Osteocyte (in vitro differentiated cells): ENCODE results near the gene AHCYL1. TPM values are rescaled to one million over a fixed set of nuclear protein-coding genes. Genes with fewer than 3 reads are reported as not detected.

Source experiments
- DNase-seq: peaks from one replicate; pipeline ENCODE4 v3.0.0; 2021; ENCODE audit warnings: mixed read lengths; ENCODE audit not compliant: unreplicated experiment; ENCODE audit errors: extremely low spot score
- H3K27ac Mint-ChIP-seq: one replicate; pipeline ENCODE4 v1.8.0; 2021; ENCODE audit warnings: mild to moderate bottlenecking, mixed read lengths; ENCODE audit not compliant: unreplicated experiment
- H3K27me3 Mint-ChIP-seq: one replicate; pipeline ENCODE4 v1.8.0; 2021; ENCODE audit warnings: mixed read lengths; ENCODE audit not compliant: unreplicated experiment
- H3K36me3 Mint-ChIP-seq: one replicate; pipeline ENCODE4 v1.8.0; 2021; ENCODE audit warnings: mixed read lengths; ENCODE audit not compliant: unreplicated experiment
- H3K4me1 Mint-ChIP-seq: one replicate; pipeline ENCODE4 v1.8.0; 2021; ENCODE audit warnings: mixed read lengths; ENCODE audit not compliant: unreplicated experiment
- H3K4me3 Mint-ChIP-seq: one replicate; pipeline ENCODE4 v1.8.0; 2021; ENCODE audit warnings: mild to moderate bottlenecking, moderate library complexity, mixed read lengths; ENCODE audit not compliant: unreplicated experiment
- H3K9me3 Mint-ChIP-seq: one replicate; pipeline ENCODE4 v1.8.0; 2021; ENCODE audit warnings: mixed read lengths; ENCODE audit not compliant: unreplicated experiment
- CTCF ChIP-seq: fragments of 200-600 bp; sonication (generic); IDR thresholded peaks from 2 replicates; pipeline ENCODE4 v1.5.0; 2021; ENCODE audit warnings: antibody characterized with exemption, mild to moderate bottlenecking, moderate library complexity
- total RNA-seq: library from RNA; stranded (reverse); gene quantifications from 2 replicates; pipeline ENCODE4 v1.2.1, GENCODE V29; 2021

AHCYL1 gene
- total RNA-seq, 1 donor from 2014 or later, result 79.3 TPM

- Mint-ChIP-seq H3K36me3 (no peaks in the 10 kb centered on the region), H3K27me3 (no peaks in the 10 kb centered on the region), H3K4me3 (no peak overlapping the region), H3K4me1 (peaks cover 21% of the 10 kb centered on the region), H3K27ac (no peak overlapping the region), H3K9me3 (no peaks in the 10 kb centered on the region)
- DNase-seq, result no peak
- no peak for TF ChIP-seq CTCF
Observed at GRCh38 chr1:109974191-109974590, 10.4 kb upstream of the AHCYL1 start.

GRCh38 chr1:109975718-109976117 lies 8.8 kb upstream of the AHCYL1 start:
- Mint-ChIP-seq H3K4me3 (no peak overlapping the region), H3K27ac (peak overlapping the region; percentile 11), H3K27me3 (no peaks in the 10 kb centered on the region), H3K36me3 (no peaks in the 10 kb centered on the region), H3K9me3 (no peaks in the 10 kb centered on the region), H3K4me1 (peaks cover 29% of the 10 kb centered on the region)
- no peak for DNase-seq
- no peak for TF ChIP-seq CTCF

GRCh38 chr1:109976762-109977161 lies 7.8 kb upstream of the AHCYL1 start:
- Mint-ChIP-seq H3K4me1 (peaks cover 36% of the 10 kb centered on the region), H3K27me3 (no peaks in the 10 kb centered on the region), H3K36me3 (no peaks in the 10 kb centered on the region), H3K27ac (no peak overlapping the region), H3K9me3 (no peaks in the 10 kb centered on the region), H3K4me3 (no peak overlapping the region)
- no peak for DNase-seq
- no peak for TF ChIP-seq CTCF

- no peaks in the 10 kb centered on the region for H3K27me3 Mint-ChIP-seq
- TF ChIP-seq CTCF, result no peak
- H3K36me3 Mint-ChIP-seq, result no peaks in the 10 kb centered on the region
- peaks cover 40% of the 10 kb centered on the region for H3K4me1 Mint-ChIP-seq
- no peak overlapping the region for H3K4me3 Mint-ChIP-seq
- H3K9me3 Mint-ChIP-seq, result no peaks in the 10 kb centered on the region
- DNase-seq, result no peak
- no peak overlapping the region for H3K27ac Mint-ChIP-seq
Observed at GRCh38 chr1:109977225-109977624, 7.3 kb upstream of the AHCYL1 start.

- DNase-seq, result no peak
- TF ChIP-seq CTCF, result no peak
- no peak overlapping the region for H3K4me3 Mint-ChIP-seq
- H3K9me3 Mint-ChIP-seq, result no peaks in the 10 kb centered on the region
- peaks cover 44% of the 10 kb centered on the region for H3K4me1 Mint-ChIP-seq
- H3K27me3 Mint-ChIP-seq, result no peaks in the 10 kb centered on the region
- no peaks in the 10 kb centered on the region for H3K36me3 Mint-ChIP-seq
- no peak overlapping the region for H3K27ac Mint-ChIP-seq
Observed at GRCh38 chr1:109977657-109978378, 6.7 kb upstream of the AHCYL1 start.
